B cell (primary cell): ENCODE measurements around the gene STAT5B.
"Not testable (repeated sequence)": the region's sequence is repeated elsewhere in the genome, so short reads cannot be mapped to it uniquely, and the experiment has no call there.

Source experiments
- CTCF ChIP-seq: fragments of 200-600 bp; IDR thresholded peaks from one replicate; pipeline ENCODE4 v1.8.0; 2022; ENCODE audit warnings: antibody characterized with exemption, mild to moderate bottlenecking
- EZH2 ChIP-seq: IDR thresholded peaks from 2 replicates; pipeline ENCODE4 v1.6.1; 2012; ENCODE audit warnings: borderline replicate concordance, low read depth, mild to moderate bottlenecking, moderate library complexity, low read length; ENCODE audit not compliant: insufficient read depth, poor library complexity, severe bottlenecking

- not testable (repeated sequence) for TF ChIP-seq CTCF, EZH2
These were observed 56.9 kb downstream of the STAT5B start for GRCh38 chr17:42219280-42219679.
